Epithelial cell of proximal tubule (primary cell): ENCODE data around the gene TOE1. TPM values are rescaled to one million over a fixed set of nuclear protein-coding genes. Genes with fewer than 3 reads are reported as not detected.
A peak's percentile ranks its signal among the peaks of the same experiment; 100 is the strongest.

Experiments used
- DNase-seq: peaks from one replicate; pipeline ENCODE4 v3.0.0-alpha.2; 2011; ENCODE audit warnings: low read depth
- H3K4me3 ChIP-seq: 2 replicates; pipeline ENCODE4 v1.5.1; 2011; ENCODE audit warnings: low read depth, mild to moderate bottlenecking, low read length
- total RNA-seq: library from RNA; depleted of rRNA; stranded (reverse); fragments of >200 nt; gene quantifications from 2 replicates; pipeline ENCODE4 v1.2.3, GENCODE V29; 2015
- TF ChIP-seq, protein P1 (sequence below): conservative IDR thresholded peaks from 2 replicates; pipeline ENCODE4 v1.5.1; 2012; ENCODE audit warnings: low read depth, mild to moderate bottlenecking, low read length

TOE1 gene
- total RNA-seq, 1 donor from 2014 or later = 10.8 TPM

DNA sequence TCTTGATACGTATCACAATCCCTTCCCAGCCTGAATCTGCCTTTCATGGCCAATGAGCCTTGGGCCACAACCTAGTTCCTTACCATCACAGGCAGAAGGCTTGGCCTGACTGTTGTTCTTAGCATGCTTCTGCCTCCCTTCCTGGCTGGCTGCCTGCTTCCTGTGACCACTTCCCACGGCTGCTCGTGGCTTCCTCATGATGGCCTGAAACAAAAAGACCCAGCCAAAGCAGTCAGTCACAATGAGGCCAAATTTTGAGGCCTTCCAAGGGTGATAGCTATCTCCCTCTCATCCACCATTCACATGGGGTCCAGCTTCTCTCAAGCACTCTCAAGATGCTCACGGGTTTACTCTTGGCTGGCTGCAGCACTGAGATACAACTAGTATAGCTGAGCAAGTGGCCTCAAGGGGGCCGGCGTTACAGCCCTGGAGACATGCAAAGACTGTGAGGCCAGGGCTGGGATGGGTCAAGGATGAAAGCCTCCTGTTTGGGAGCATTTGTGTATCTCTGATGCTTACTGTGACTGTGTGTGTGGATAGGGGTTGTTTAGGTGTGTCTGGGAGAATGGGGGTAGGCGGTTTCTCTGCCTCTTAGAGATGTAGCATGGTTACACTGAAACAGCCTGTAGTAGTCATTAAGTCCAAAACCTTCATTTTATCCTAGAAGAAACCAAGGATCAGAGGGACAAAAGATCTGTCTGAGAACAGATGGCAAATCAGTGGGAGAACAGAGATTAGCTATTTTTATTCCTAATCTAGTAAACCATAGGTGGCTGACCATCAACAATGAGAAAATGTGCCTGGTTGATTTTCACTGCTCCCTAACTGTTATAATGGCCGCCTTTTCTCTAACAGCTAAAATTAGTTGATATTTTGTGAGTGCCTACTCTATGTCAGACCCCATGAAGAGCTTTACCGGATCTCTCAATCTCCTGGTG, 5.4 kb upstream of the TOE1 start:
- H3K4me3 ChIP-seq = no peak overlapping the region
- TF ChIP-seq, protein P1, sequence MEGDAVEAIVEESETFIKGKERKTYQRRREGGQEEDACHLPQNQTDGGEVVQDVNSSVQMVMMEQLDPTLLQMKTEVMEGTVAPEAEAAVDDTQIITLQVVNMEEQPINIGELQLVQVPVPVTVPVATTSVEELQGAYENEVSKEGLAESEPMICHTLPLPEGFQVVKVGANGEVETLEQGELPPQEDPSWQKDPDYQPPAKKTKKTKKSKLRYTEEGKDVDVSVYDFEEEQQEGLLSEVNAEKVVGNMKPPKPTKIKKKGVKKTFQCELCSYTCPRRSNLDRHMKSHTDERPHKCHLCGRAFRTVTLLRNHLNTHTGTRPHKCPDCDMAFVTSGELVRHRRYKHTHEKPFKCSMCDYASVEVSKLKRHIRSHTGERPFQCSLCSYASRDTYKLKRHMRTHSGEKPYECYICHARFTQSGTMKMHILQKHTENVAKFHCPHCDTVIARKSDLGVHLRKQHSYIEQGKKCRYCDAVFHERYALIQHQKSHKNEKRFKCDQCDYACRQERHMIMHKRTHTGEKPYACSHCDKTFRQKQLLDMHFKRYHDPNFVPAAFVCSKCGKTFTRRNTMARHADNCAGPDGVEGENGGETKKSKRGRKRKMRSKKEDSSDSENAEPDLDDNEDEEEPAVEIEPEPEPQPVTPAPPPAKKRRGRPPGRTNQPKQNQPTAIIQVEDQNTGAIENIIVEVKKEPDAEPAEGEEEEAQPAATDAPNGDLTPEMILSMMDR = no peak
- DNase-seq = no peak

DNA sequence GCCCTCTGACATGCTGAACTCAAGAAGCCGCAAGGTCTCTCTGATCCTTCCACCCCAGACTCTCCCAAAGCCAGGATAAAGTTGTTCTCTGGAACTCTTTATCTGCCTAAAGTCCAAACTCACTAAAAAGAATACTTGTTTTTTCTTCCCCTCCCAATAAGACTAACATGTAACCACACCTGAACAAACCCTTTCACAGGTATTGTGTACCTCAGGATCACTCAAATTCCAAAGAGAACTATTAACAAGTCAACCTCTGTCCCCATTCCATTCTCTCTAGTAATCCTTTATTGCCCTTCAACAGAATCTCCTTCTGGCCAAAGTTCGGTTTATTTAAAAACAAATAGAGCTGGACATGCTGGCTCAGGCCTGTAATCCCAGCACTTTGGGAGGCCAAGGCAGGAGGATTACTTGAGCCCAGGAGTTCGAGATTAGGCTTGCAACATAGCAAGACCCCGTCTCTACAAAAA, 4.1 kb upstream of the TOE1 start:
- no peak for DNase-seq
- no peak overlapping the region for H3K4me3 ChIP-seq
- TF ChIP-seq, protein P1 = no peak

DNA sequence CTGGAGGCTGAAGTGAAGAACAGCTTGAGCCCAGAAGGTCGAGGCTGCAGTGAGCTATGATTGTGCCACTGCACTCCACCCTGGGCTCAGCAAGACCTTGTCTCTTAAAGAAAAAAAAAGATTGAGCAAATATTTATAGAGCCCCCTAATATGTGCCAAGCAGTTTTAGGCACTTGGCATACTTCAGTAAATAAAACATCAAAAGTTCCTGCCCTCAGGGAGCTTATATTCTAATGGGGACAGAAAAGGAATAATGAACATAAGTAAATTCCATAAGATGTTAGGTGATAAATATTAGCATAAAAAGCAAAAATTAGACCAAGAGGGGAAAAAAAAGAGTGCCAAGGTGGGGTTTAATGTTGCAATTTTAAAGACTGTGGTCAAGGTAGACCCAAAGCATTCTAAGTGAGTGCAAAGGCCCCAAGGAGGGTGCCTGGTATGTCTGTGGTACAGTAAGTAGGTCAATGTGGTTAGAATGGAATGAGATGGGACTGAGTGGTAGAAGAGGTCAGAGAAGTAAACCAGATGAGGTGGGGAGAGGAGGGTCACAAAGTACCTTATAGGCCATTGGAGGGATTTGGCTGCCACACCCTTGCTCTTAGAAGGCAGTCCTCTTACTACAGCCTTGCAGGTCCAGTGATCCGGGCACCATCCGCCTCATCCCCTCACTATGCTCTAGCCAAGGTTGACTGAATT, 2.2 kb upstream of the TOE1 start:
- no peak overlapping the region for H3K4me3 ChIP-seq
- TF ChIP-seq, protein P1 = no peak
- DNase-seq = peak; percentile 13

DNA sequence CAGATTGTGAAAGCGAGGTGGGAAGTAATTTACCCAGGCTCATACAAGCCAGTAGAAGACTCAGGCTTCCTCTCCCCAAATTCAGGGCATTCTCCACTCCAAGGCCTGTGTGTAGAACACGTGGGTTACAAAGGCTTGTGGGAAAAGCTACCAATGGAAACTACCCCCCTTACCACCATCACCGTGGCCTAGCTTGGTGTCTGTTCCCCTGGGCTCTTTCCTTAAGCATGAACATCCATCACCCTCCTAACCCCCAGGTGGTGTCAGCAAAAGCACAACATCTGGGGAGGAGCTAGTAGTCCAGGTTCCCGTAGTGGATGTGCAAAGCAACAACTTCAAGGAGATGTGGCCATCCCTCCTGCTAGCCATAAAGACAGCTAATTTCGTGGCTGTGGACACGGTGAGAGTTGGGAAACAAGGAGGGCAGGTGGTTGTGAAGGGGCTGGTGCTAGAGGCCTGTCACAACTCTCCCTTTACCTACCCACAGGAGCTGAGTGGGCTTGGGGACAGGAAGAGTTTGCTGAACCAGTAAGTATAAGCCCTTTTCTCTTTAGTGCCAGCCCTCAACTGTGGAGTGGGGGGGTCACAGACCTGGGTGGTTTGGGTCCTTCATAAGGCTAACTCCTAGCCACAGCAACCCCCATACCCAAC, 971 bp downstream of the TOE1 start:
- DNase-seq = no peak
- H3K4me3 ChIP-seq = peak overlapping the region; percentile 72
- TF ChIP-seq, protein P1 = no peak

DNA sequence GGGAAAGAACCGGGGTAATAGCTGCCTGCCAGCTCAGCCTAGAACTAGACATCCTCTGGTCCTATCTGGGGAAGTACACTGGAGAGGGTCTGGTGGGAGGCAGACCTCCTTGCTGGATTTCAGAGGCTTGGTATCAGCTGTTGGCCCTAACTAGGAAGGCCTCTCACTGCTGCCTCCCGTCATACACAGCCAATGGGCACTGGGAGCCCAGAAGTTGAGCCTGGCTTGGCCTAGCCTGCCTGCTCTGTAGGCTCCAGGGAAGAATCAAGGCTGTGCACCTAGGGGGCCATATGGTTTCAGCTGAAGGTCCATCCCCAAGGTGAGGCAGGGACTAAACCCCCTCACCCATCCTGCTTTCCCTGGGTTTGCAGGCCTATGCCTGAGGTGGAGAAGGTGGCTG, 4.5 kb downstream of the TOE1 start:
- no peak overlapping the region for H3K4me3 ChIP-seq
- TF ChIP-seq, protein P1 = no peak
- no peak for DNase-seq

DNA sequence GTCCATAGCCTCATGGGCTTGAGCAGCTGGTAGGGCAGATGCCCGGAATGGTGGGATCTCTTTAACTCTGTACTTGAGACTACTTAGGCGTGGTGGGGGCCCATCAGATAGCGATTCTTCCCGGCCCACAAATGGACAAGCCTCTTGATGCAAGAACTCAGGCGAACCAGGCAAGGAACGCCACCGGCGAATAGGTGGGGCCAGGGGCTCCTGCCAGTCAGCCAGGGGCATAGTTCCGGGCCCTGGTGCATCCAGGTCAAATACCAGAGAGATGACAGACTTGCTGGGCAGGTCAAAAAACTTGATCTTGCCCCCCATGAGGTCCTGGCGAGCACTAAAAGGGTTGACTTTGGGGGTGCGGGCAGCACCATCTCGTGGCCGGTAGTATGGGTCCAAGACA, 5.0 kb downstream of the TOE1 start:
- TF ChIP-seq, protein P1 = no peak
- no peak overlapping the region for H3K4me3 ChIP-seq
- no peak for DNase-seq
